NCI-H2196 (cell line): ENCODE measurements around the gene KCTD16.

Source experiments
- DNase-seq: peaks from one replicate; lab custom pipeline; 2025; ENCODE audit not compliant: unreplicated experiment; lab: John Stamatoyannopoulos, UW

Gene KCTD16

DNA sequence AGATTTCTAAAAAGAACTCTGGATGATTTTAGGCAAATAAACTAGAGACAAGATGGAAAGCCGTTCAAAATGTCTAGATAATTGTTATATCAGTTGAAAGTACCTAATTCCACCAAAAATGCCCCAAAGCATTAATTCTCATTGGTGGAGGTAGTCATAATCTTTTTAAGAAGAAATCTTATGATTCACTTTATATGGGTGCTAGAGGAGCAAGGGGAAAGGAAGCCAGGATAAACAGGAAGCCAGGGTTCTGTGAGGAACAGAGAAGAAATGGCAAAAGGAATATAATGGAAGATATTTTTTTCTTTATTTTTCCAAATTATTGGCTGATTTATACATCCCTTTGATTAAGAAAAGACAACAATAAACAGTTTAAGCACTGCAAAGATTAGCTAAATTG is 8.0 kb upstream of the KCTD16 start:
- no peak for DNase-seq

DNA sequence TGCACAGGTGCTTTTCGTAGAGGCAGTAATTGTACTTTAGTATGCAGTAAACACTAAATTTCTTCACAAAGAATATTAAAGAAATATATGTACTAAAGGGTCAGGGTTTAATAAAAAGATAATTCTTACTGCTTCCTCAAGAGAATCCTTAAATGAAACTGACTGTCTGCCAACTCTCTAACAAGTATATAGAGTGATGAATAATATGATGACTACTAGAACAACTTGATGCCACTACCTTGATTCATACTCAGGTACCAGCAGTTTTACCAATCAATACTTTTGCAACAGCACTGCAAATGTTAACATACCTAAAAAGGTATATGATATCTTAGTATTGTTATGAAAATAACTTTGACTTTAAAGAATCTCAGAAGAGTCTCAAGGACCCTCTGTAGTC is 4.0 kb upstream of the KCTD16 start:
- no peak for DNase-seq

GRCh38 chr5:144167998-144168397 is 2.7 kb upstream of the KCTD16 start:
- no peak for DNase-seq

DNA sequence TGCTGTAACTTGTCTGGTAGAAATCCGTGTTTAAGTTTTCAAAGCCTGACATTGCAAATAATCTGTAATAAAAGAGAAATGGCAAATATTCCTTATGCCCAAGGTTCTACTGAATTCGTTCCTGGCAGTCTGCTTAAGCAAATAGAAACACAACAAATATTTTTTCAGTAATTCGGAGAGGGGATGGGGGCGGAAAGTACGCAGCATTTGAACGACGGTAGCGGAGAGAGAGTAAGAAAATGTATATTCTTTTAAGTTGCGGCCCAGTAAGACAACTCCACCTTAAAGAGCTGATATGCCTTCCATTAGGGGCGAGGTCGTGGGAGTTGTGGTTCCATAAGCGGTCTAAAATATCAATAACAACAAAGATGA is 783 bp upstream of the KCTD16 start:
- no peak for DNase-seq

- DNase-seq = no peak
Observed at GRCh38 chr5:144173766-144174165, 3.1 kb downstream of the KCTD16 start.

GRCh38 chr5:144177548-144177947 is 6.9 kb downstream of the KCTD16 start:
- DNase-seq = no peak

DNA sequence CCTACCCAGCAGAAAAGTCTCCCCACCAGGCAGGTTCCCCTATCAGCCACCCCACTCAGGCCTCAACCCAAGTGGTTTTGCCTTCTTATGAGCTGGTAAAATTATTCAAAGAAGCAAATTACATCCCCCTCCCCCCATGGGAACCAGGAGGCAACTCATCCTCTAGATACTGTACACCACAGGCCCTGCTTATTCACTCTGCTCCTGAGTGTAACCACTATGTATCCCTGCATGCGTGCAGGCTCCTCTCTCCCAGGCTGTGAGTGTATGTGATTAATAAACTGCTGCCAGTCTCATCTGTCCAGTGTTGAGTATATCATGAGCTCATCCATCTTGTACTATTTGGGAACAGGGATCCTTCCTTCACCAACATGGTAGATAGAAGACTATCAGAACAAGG is 8.6 kb downstream of the KCTD16 start:
- no peak for DNase-seq

- DNase-seq = peak; percentile 38
Observed at GRCh38 chr5:144183254-144183889, 12.7 kb downstream of the KCTD16 start.

DNA sequence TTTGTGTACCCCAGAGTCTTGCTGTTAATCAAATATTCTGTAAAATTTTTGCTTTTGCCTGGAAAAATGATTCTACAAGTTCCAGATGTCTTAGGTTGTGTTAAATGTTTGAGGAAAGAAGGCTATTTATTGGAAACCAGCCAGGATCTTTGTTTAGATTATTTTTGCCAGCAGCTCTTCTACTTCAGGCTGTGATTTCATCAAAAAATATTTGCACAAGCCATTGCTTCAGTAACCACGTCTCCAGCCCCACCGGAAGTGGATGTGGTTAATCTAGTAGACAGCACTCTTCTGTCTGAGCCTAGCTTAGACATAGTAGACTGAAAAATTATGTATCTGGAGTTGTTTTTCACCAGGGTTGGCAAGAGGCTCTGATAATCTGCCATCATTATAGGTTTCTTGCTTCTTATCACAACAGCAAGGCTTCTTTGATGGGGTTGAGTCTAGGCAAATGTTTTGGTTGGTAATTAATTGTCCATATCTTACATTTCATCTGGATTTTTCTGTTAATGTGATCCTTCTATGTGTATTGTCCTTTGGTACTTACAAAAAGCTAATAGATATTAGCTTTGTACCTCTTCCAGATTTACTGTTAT is 17.1 kb downstream of the KCTD16 start:
- peak; percentile 74 for DNase-seq

DNA sequence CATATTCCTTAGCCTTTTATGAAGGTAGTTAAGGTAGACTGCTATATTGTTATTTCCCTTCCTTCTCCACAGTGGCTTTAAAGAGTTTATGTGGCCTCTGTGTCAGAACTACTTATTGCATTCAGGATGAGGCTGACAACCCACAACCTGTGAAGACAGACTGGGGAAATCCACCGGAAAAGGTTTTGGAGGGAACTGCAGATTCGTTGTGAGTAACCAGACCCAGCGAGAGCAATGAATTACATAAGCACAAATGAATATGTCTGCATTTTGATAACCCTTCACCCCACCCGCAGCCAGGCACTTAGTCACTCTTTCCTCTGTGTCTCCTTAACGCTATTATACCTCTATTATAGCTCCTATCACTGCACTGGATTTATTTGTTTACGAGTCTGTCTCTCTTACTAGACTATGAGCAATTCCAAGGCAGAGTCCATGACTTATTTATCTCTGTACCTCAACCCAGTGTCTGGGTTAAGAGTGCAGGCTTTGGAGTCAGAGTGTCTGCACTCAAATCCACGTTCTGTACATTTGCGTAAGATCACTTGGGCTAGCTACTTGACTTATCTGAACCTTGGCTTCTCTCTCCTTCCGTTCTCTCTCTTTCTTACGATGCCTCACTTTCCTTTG is 19.2 kb downstream of the KCTD16 start:
- DNase-seq = no peak

- no peak for DNase-seq
Observed at GRCh38 chr5:144191531-144191930, 20.9 kb downstream of the KCTD16 start.

DNA sequence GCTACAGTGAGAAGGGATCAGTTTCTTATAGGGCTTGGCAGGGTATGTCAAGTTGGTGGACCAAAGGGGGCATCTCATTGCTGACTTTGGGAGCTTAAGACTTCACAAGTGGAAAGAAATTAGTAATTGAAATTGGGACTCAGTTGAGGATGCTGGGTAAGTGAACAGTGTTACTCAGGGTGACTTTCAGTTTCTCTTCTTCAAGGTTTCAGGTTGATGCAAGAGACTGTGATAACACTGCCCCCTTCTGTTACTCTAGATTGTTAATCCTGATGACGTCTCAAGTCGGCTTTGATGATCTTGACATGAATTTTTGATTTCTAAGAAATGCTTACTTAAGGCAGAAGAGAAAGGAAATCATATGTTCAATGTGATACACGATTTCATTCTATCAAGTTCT is 21.3 kb downstream of the KCTD16 start:
- peak; percentile 58 for DNase-seq

GRCh38 chr5:144192661-144193060 is 22.0 kb downstream of the KCTD16 start:
- DNase-seq = no peak

- DNase-seq = no peak
Observed at GRCh38 chr5:144194144-144194543, 23.5 kb downstream of the KCTD16 start.

DNA sequence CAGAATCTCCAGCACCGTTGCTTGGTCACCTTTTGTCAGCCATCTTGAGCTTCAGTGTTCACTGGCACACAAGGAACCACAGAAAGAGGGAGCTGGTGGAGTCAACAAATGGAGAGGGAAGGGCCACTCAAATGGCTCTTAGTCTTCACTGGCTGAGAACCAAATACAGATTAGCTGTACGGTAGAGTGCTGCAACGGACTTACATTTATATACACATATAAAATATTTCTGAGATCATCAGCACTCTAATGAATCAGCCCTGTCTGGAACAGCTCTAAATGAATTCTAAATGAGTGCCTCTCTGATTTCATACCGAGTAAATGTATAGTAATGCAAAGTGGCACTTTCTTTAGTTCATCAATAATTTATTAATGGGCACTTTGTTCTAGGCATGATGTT is 24.8 kb downstream of the KCTD16 start:
- DNase-seq = no peak

GRCh38 chr5:144196612-144197011 is 25.9 kb downstream of the KCTD16 start:
- DNase-seq = no peak

GRCh38 chr5:144198386-144198785 is 27.7 kb downstream of the KCTD16 start:
- DNase-seq = peak; percentile 11

DNA sequence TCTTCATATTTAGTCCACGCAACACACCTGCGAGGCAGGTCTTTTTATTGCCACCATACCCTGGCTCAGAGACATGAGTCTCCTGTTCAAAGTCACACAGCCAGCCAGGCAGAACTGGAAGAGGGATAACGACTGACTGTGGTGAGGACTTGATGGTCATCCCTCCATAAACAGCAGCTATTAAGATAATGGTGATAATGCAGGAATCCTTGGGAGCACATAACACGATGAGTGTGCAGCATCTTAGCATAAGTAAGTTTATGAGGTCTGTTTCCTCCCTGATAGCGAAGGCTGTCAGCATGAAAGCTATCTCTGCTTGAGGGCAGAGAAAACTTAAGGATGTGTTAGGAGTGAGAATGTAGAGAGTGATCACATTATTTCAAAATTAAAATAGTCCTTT is 30.9 kb downstream of the KCTD16 start:
- DNase-seq = no peak

DNA sequence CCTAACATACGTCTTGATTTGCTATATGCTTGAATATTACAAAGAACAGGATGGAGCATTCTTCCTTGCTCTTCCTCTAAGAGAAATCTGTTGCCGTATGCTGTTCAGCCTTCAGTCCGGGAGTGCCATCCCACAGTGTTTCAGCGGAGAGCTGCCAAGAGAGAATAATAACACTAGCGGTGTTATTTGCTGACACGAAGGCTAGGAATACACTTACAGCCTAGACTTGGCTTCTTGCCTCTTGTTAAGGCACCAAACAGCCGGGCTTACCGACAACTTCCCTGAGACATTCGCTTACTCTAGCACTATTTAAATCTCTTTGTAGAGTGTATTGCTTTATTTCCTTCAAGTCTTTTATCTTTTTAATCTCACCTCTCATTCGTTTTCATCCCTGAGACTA is 31.4 kb downstream of the KCTD16 start:
- peak; percentile 50 for DNase-seq

GRCh38 chr5:144202726-144203125 is 32.1 kb downstream of the KCTD16 start:
- no peak for DNase-seq

DNA sequence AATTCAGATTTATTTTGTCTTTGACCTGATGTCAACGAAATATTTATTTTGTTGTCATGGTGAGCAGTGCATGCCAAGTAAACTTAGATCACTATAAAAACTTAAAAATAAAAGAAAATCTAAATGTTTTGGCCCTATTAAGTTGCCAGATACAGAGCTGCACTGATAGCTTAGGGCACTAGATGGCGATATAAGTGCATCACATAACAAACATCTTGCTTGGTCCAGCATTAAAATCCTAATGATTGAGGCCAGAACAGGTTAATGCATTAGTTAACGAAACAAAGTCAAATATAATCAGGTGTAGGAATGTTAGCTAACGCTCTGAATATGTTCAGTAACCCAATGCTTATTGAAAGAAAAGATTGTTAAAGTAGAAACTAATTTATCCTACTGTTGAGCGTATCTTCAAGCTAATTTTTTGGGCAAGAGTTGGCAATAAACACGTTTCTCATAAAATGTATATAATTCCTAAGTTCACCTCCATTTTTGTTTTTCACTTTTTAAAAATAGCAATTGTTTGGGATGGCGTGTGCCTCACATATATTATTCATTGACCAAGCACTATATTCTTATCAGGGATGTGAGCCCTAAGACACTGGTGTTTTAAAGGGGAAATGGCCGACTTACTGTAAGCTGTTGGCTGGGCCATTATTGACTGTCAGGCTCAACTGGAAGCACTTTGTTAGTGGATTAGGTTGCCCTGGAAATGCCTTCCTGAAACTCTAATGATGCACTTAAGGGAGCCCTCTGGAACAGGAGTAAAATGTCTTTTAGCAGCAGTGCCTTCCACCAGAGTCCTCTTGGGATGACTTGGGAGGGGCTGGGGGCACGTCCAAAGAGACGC is 33.3 kb downstream of the KCTD16 start:
- peak; percentile 59 for DNase-seq

- DNase-seq = no peak
Observed at GRCh38 chr5:144205141-144205551, 34.5 kb downstream of the KCTD16 start.
